DND-41 (cell line): ENCODE data around the gene DRC3.

Experiments used
- CTCF ChIP-seq: IDR thresholded peaks from 2 replicates; pipeline ENCODE4 v1.5.1; 2012; ENCODE audit warnings: borderline replicate concordance, low read length, moderate library complexity, mild to moderate bottlenecking; ENCODE audit not compliant: poor library complexity, severe bottlenecking; ENCODE audit errors: extremely low read depth
- EZH2 ChIP-seq: IDR thresholded peaks from 3 replicates; pipeline ENCODE4 v1.6.1; 2012; ENCODE audit warnings: borderline replicate concordance, low read depth, mild to moderate bottlenecking, moderate library complexity, low read length, inconsistent platforms; ENCODE audit not compliant: severe bottlenecking

- TF ChIP-seq CTCF (no peak), EZH2 (no peak)
Measured at GRCh38 chr17:17926036-17926435, 46.6 kb upstream of the DRC3 start.
